MM.1S (cell line): ENCODE results near the gene SLC22A1.

Experiments
- EZH2 ChIP-seq: fragments of 300-600 bp; sonication (generic); optimal IDR thresholded peaks from 2 replicates; pipeline ENCODE3; 2017; ENCODE audit warnings: low read depth, mild to moderate bottlenecking, antibody characterized with exemption, low read length, mixed read lengths
- TF ChIP-seq, protein P1 (sequence below): fragments of 300-600 bp; sonication (generic); IDR thresholded peaks from 2 replicates; pipeline ENCODE4 v1.5.1; 2016; ENCODE audit warnings: antibody characterized with exemption, low read length, mixed read lengths

- no peak for TF ChIP-seq EZH2
- TF ChIP-seq, protein P1, sequence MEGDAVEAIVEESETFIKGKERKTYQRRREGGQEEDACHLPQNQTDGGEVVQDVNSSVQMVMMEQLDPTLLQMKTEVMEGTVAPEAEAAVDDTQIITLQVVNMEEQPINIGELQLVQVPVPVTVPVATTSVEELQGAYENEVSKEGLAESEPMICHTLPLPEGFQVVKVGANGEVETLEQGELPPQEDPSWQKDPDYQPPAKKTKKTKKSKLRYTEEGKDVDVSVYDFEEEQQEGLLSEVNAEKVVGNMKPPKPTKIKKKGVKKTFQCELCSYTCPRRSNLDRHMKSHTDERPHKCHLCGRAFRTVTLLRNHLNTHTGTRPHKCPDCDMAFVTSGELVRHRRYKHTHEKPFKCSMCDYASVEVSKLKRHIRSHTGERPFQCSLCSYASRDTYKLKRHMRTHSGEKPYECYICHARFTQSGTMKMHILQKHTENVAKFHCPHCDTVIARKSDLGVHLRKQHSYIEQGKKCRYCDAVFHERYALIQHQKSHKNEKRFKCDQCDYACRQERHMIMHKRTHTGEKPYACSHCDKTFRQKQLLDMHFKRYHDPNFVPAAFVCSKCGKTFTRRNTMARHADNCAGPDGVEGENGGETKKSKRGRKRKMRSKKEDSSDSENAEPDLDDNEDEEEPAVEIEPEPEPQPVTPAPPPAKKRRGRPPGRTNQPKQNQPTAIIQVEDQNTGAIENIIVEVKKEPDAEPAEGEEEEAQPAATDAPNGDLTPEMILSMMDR, result no peak
Measured at GRCh38 chr6:160092602-160093001, 29.0 kb upstream of the SLC22A1 start.
